OCI-LY7 (cell line): Measurements from ENCODE around the gene ADCY5.

Source experiments
- CTCF ChIP-seq: fragments of 200-600 bp; sonication (generic); conservative IDR thresholded peaks from 2 replicates; pipeline ENCODE4 v1.5.1; 2014; ENCODE audit warnings: mild to moderate bottlenecking, antibody characterized with exemption, low read length, moderate library complexity, mixed read lengths
- EZH2phosphoT487 ChIP-seq: fragments of 200-600 bp; sonication (generic); IDR thresholded peaks from 2 replicates; pipeline ENCODE4 v1.6.1; 2018; ENCODE audit warnings: low read depth, borderline replicate concordance, mild to moderate bottlenecking, mixed run types, antibody characterized with exemption, low read length, moderate library complexity, mixed read lengths

GRCh38 chr3:123481722-123482457, 33.0 kb upstream of the ADCY5 start:
- TF ChIP-seq CTCF (no peak), EZH2phosphoT487 (no peak)
